ENCODE measurements around the gene DPP6.

- no peak for TF ChIP-seq EZH2 (IDR thresholded peaks at IDR 0.05; ENCODE audit: low read depth)
- TF ChIP-seq, protein P1, sequence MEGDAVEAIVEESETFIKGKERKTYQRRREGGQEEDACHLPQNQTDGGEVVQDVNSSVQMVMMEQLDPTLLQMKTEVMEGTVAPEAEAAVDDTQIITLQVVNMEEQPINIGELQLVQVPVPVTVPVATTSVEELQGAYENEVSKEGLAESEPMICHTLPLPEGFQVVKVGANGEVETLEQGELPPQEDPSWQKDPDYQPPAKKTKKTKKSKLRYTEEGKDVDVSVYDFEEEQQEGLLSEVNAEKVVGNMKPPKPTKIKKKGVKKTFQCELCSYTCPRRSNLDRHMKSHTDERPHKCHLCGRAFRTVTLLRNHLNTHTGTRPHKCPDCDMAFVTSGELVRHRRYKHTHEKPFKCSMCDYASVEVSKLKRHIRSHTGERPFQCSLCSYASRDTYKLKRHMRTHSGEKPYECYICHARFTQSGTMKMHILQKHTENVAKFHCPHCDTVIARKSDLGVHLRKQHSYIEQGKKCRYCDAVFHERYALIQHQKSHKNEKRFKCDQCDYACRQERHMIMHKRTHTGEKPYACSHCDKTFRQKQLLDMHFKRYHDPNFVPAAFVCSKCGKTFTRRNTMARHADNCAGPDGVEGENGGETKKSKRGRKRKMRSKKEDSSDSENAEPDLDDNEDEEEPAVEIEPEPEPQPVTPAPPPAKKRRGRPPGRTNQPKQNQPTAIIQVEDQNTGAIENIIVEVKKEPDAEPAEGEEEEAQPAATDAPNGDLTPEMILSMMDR (conservative IDR thresholded peaks at IDR 0.05), result no peak
Measured at GRCh38 chr7:154653281-154653680, 601.1 kb downstream of the DPP6 start.
